ENCODE data around the gene BAZ2A.

- TF ChIP-seq, protein P1, sequence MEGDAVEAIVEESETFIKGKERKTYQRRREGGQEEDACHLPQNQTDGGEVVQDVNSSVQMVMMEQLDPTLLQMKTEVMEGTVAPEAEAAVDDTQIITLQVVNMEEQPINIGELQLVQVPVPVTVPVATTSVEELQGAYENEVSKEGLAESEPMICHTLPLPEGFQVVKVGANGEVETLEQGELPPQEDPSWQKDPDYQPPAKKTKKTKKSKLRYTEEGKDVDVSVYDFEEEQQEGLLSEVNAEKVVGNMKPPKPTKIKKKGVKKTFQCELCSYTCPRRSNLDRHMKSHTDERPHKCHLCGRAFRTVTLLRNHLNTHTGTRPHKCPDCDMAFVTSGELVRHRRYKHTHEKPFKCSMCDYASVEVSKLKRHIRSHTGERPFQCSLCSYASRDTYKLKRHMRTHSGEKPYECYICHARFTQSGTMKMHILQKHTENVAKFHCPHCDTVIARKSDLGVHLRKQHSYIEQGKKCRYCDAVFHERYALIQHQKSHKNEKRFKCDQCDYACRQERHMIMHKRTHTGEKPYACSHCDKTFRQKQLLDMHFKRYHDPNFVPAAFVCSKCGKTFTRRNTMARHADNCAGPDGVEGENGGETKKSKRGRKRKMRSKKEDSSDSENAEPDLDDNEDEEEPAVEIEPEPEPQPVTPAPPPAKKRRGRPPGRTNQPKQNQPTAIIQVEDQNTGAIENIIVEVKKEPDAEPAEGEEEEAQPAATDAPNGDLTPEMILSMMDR (IDR thresholded peaks at IDR 0.05), result no peak
- peak in 1 of 2 donors; percentile 80 for TF ChIP-seq POLR2A (IDR thresholded peaks at IDR 0.05)
These were observed 5.9 kb upstream of the BAZ2A start for GRCh38 chr12:56635806-56636674.
